Skeletal muscle satellite cell (primary cell): ENCODE results near the gene ARHGAP10.

Experiments used
- H3K27me3 ChIP-seq: 2 replicates; pipeline ENCODE4 v1.7.0; 2013; ENCODE audit warnings: low read length; ENCODE audit not compliant: control insufficient read depth, insufficient read depth
- H3K36me3 ChIP-seq: 2 replicates; pipeline ENCODE4 v1.7.0; 2013; ENCODE audit warnings: mild to moderate bottlenecking, control low read depth, low read length; ENCODE audit not compliant: insufficient read depth
- H3K4me1 ChIP-seq: 2 replicates; pipeline ENCODE4 v1.7.0; 2013; ENCODE audit warnings: low read length; ENCODE audit not compliant: control insufficient read depth, insufficient read depth
- H3K4me2 ChIP-seq: 2 replicates; pipeline ENCODE4 v1.7.0; 2013; ENCODE audit warnings: mild to moderate bottlenecking, low read length
- H3K4me3 ChIP-seq: 2 replicates; pipeline ENCODE4 v1.7.0; 2013; ENCODE audit warnings: low read length
- H3K9ac ChIP-seq: 2 replicates; pipeline ENCODE4 v1.7.0; 2013; ENCODE audit warnings: mild to moderate bottlenecking, low read depth, low read length, moderate library complexity
- H3K9me3 ChIP-seq: replicated peaks from 2 replicates; pipeline ENCODE4 v1.7.0; 2013; ENCODE audit warnings: mild to moderate bottlenecking, control low read depth, low read length

The ARHGAP10 gene

GRCh38 chr4:147965056-147965455 is 233.2 kb downstream of the ARHGAP10 start:
- Histone ChIP-seq H3K4me3 (no peak overlapping the region), H3K4me2 (no peak overlapping the region), H3K9ac (no peak overlapping the region), H3K27me3 (no peaks in the 10 kb centered on the region), H3K9me3 (no peaks in the 10 kb centered on the region), H3K4me1 (no peaks in the 10 kb centered on the region), H3K36me3 (peaks cover 59% of the 10 kb centered on the region)

GRCh38 chr4:147965873-147966272 is 234.0 kb downstream of the ARHGAP10 start:
- H3K4me2 ChIP-seq, result no peak overlapping the region
- no peaks in the 10 kb centered on the region for H3K4me1 ChIP-seq
- H3K36me3 ChIP-seq, result peaks cover 53% of the 10 kb centered on the region
- no peak overlapping the region for H3K4me3 ChIP-seq
- no peaks in the 10 kb centered on the region for H3K27me3 ChIP-seq
- no peak overlapping the region for H3K9ac ChIP-seq
- no peaks in the 10 kb centered on the region for H3K9me3 ChIP-seq

- Histone ChIP-seq H3K4me3 (no peak overlapping the region), H3K9ac (no peak overlapping the region), H3K4me2 (no peak overlapping the region), H3K4me1 (no peaks in the 10 kb centered on the region), H3K9me3 (no peaks in the 10 kb centered on the region), H3K27me3 (no peaks in the 10 kb centered on the region), H3K36me3 (peaks cover 43% of the 10 kb centered on the region)
Measured at GRCh38 chr4:147968641-147969040, 236.8 kb downstream of the ARHGAP10 start.

GRCh38 chr4:147969573-147970385 is 237.9 kb downstream of the ARHGAP10 start:
- no peaks in the 10 kb centered on the region for H3K9me3 ChIP-seq
- H3K9ac ChIP-seq, result no peak overlapping the region
- no peak overlapping the region for H3K4me2 ChIP-seq
- H3K27me3 ChIP-seq, result no peaks in the 10 kb centered on the region
- H3K36me3 ChIP-seq, result peaks cover 34% of the 10 kb centered on the region
- no peak overlapping the region for H3K4me3 ChIP-seq
- no peaks in the 10 kb centered on the region for H3K4me1 ChIP-seq

- Histone ChIP-seq H3K9me3 (no peaks in the 10 kb centered on the region), H3K9ac (no peak overlapping the region), H3K36me3 (peaks cover 22% of the 10 kb centered on the region), H3K4me1 (no peaks in the 10 kb centered on the region), H3K27me3 (no peaks in the 10 kb centered on the region), H3K4me3 (no peak overlapping the region), H3K4me2 (no peak overlapping the region)
Measured at GRCh38 chr4:147971116-147971515, 239.2 kb downstream of the ARHGAP10 start.

GRCh38 chr4:147975325-147975724 is 243.4 kb downstream of the ARHGAP10 start:
- Histone ChIP-seq H3K27me3 (no peaks in the 10 kb centered on the region), H3K9ac (no peak overlapping the region), H3K9me3 (no peaks in the 10 kb centered on the region), H3K4me3 (no peak overlapping the region), H3K4me1 (no peaks in the 10 kb centered on the region), H3K36me3 (no peaks in the 10 kb centered on the region), H3K4me2 (no peak overlapping the region)

GRCh38 chr4:147975933-147976928 is 244.3 kb downstream of the ARHGAP10 start:
- Histone ChIP-seq H3K4me1 (peaks cover 4% of the 10 kb centered on the region), H3K9ac (no peak overlapping the region), H3K9me3 (no peaks in the 10 kb centered on the region), H3K27me3 (no peaks in the 10 kb centered on the region), H3K4me3 (no peak overlapping the region), H3K36me3 (no peaks in the 10 kb centered on the region), H3K4me2 (no peak overlapping the region)

- peaks cover 11% of the 10 kb centered on the region for H3K4me1 ChIP-seq
- H3K36me3 ChIP-seq, result no peaks in the 10 kb centered on the region
- H3K9me3 ChIP-seq, result no peaks in the 10 kb centered on the region
- no peak overlapping the region for H3K9ac ChIP-seq
- no peak overlapping the region for H3K4me2 ChIP-seq
- no peak overlapping the region for H3K4me3 ChIP-seq
- H3K27me3 ChIP-seq, result no peaks in the 10 kb centered on the region
Measured at GRCh38 chr4:147980586-147980985, 248.7 kb downstream of the ARHGAP10 start.

- Histone ChIP-seq H3K9ac (no peak overlapping the region), H3K9me3 (no peaks in the 10 kb centered on the region), H3K27me3 (no peaks in the 10 kb centered on the region), H3K4me3 (no peak overlapping the region), H3K4me2 (peak overlapping the region; percentile 18), H3K4me1 (peaks cover 11% of the 10 kb centered on the region), H3K36me3 (no peaks in the 10 kb centered on the region)
Measured at GRCh38 chr4:147981305-147981704, 249.4 kb downstream of the ARHGAP10 start.

GRCh38 chr4:147984065-147984777 is 252.3 kb downstream of the ARHGAP10 start:
- peaks cover 11% of the 10 kb centered on the region for H3K4me1 ChIP-seq
- no peak overlapping the region for H3K4me2 ChIP-seq
- no peak overlapping the region for H3K4me3 ChIP-seq
- H3K27me3 ChIP-seq, result no peaks in the 10 kb centered on the region
- H3K9ac ChIP-seq, result no peak overlapping the region
- H3K36me3 ChIP-seq, result no peaks in the 10 kb centered on the region
- H3K9me3 ChIP-seq, result no peaks in the 10 kb centered on the region

GRCh38 chr4:147984778-147985138 is 252.9 kb downstream of the ARHGAP10 start:
- no peak overlapping the region for H3K9ac ChIP-seq
- H3K9me3 ChIP-seq, result no peaks in the 10 kb centered on the region
- no peaks in the 10 kb centered on the region for H3K36me3 ChIP-seq
- H3K27me3 ChIP-seq, result no peaks in the 10 kb centered on the region
- H3K4me1 ChIP-seq, result peaks cover 11% of the 10 kb centered on the region
- H3K4me2 ChIP-seq, result no peak overlapping the region
- no peak overlapping the region for H3K4me3 ChIP-seq
